Neutrophil (primary cell): ENCODE results near the gene KRT72.

Experiments used
- H3K27ac ChIP-seq: fragments of 200-600 bp; sonication (generic); 2 replicates; pipeline ENCODE4 v1.5.1; 2016; ENCODE audit warnings: mild to moderate bottlenecking, moderate library complexity
- H3K27me3 ChIP-seq: fragments of 200-600 bp; sonication (generic); 2 replicates; pipeline ENCODE4 v1.6.0; 2016; ENCODE audit warnings: mild to moderate bottlenecking
- H3K36me3 ChIP-seq: fragments of 200-600 bp; sonication (generic); 2 replicates; pipeline ENCODE4 v1.5.1; 2017
- H3K4me1 ChIP-seq, 2 experiments: fragments of 200-600 bp in 1 of 2; sonication (generic) in 1 of 2; 1 replicate in 1 of 2; 2 replicates in 1 of 2; pipeline versions ENCODE4 v1.5.1 to v1.6.1; 2013 to 2016; ENCODE audit warnings: low read depth in 1 of 2, low read length in 1 of 2, mild to moderate bottlenecking in 1 of 2, moderate library complexity in 1 of 2; ENCODE audit not compliant: control insufficient read depth in 1 of 2, insufficient read depth in 1 of 2
- H3K4me3 ChIP-seq, 2 experiments: fragments of 200-600 bp in 1 of 2; sonication (generic) in 1 of 2; 1 replicate in 1 of 2; 2 replicates in 1 of 2; pipeline ENCODE4 v1.5.1; 2013 to 2016; ENCODE audit warnings: low read depth in 1 of 2, low read length in 1 of 2, mild to moderate bottlenecking in 1 of 2, moderate library complexity in 1 of 2
- H3K9me3 ChIP-seq: fragments of 200-600 bp; sonication (generic); 2 replicates; pipeline ENCODE4 v1.5.1; 2016
- TF ChIP-seq, protein P1 (sequence below): fragments of 200-600 bp; sonication (generic); IDR thresholded peaks from 2 replicates; pipeline ENCODE4 v1.5.1; 2016; ENCODE audit warnings: antibody characterized with exemption

The KRT72 gene

DNA sequence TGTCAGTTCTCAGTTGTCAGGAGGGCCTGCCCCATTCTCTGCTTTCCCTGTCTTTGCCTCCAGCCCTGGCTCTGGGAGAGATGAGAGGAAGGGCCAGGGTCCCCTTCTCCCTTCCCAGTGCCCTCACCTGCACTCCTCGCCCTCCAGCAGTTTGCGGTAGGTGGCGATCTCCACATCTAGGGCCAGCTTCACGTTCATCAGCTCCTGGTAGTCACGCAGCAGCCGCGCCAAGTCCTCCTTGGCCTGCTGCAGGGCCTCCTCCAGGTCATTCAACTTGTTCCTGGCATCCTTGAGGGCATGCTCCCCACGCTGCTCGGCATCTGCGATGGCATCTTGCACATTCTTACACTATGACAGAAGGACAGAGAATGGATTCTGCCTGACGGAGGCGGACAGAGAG, 45.4 kb upstream of the KRT72 start:
- Histone ChIP-seq H3K36me3 (no peaks in the 10 kb centered on the region), H3K27me3 (no peaks in the 10 kb centered on the region), H3K9me3 (no peaks in the 10 kb centered on the region), H3K27ac (no peak overlapping the region), H3K4me1 (no peaks in the 10 kb centered on the region), H3K4me3 (no peak overlapping the region)
- TF ChIP-seq, protein P1, sequence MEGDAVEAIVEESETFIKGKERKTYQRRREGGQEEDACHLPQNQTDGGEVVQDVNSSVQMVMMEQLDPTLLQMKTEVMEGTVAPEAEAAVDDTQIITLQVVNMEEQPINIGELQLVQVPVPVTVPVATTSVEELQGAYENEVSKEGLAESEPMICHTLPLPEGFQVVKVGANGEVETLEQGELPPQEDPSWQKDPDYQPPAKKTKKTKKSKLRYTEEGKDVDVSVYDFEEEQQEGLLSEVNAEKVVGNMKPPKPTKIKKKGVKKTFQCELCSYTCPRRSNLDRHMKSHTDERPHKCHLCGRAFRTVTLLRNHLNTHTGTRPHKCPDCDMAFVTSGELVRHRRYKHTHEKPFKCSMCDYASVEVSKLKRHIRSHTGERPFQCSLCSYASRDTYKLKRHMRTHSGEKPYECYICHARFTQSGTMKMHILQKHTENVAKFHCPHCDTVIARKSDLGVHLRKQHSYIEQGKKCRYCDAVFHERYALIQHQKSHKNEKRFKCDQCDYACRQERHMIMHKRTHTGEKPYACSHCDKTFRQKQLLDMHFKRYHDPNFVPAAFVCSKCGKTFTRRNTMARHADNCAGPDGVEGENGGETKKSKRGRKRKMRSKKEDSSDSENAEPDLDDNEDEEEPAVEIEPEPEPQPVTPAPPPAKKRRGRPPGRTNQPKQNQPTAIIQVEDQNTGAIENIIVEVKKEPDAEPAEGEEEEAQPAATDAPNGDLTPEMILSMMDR = no peak

DNA sequence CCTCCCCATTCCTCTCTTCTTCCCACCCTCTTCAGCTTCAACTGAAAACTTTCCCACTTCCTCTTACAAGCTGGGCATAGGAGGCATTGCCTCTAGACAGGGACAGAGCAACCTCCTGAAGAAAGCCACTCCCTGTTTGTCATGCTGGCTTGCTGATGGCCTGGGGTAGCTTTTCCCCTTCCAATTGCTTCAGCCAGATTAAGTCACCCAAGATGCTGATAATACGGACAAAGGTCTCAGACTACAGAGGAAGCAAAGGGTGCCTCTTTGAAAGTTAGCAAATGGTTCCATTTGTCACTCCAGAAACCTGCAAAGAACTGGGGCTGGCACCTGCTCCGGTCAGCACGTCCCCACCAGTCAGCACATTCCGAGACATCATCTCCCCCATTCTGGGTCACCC, 44.7 kb upstream of the KRT72 start:
- Histone ChIP-seq H3K36me3 (no peaks in the 10 kb centered on the region), H3K9me3 (no peaks in the 10 kb centered on the region), H3K4me3 (no peak overlapping the region), H3K27me3 (no peaks in the 10 kb centered on the region), H3K27ac (no peak overlapping the region), H3K4me1 (no peaks in the 10 kb centered on the region)
- TF ChIP-seq, protein P1 = no peak

DNA sequence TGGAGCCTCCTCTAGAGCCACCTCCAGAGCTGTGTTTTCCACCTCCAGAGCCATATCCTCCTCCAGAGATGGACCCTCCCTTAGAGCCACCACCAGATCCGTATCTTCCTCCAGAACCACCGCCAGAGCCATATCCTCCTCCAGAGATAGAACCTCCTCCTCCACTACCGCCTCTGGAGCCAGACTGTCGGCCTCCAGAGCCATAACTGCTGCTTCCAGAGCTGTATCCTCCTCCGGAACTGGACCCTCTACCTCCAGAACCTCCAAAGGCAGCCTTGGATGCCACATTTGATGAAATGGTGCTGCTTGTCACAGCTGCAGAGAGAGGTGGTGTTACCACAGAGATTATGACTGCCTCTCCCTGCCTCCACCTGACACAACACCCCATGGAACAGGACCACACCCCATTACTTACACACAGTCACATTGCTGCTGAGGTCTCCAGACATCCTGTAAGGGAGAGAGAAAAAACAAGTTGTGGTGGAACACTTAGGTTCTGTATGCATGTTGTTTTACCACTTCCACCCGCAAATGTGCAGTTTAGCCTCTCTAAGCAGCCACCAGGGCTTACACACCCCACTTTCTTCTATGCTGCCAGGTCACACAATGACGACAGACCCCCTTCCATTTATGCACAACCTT, 44.0 kb upstream of the KRT72 start:
- TF ChIP-seq, protein P1 = no peak
- H3K36me3 ChIP-seq = no peaks in the 10 kb centered on the region
- H3K27me3 ChIP-seq = no peaks in the 10 kb centered on the region
- H3K9me3 ChIP-seq = no peaks in the 10 kb centered on the region
- no peak overlapping the region for H3K4me3 ChIP-seq
- no peaks in the 10 kb centered on the region for H3K4me1 ChIP-seq
- H3K27ac ChIP-seq = no peak overlapping the region

DNA sequence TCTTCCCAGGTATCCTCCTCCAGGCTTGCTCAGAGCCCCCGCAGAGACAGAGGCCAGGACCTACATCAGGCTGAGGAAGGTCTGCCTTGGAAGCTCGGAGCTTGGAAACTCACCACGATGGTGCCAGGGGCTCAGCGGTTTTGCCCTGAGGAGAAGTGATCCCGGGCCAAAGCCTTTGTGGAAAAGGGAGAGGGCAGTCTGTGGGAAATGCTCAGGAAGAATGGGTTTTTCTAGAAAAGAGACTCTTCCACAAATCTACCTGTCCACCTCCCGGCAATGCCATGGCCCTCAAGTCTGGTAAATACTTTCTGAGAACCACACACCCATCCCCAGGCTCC, 42.8 kb upstream of the KRT72 start:
- no peaks in the 10 kb centered on the region for H3K27me3 ChIP-seq
- no peak overlapping the region for H3K27ac ChIP-seq
- TF ChIP-seq, protein P1 = no peak
- H3K36me3 ChIP-seq = no peaks in the 10 kb centered on the region
- H3K4me1 ChIP-seq = no peaks in the 10 kb centered on the region
- H3K4me3 ChIP-seq = no peak overlapping the region
- no peaks in the 10 kb centered on the region for H3K9me3 ChIP-seq

DNA sequence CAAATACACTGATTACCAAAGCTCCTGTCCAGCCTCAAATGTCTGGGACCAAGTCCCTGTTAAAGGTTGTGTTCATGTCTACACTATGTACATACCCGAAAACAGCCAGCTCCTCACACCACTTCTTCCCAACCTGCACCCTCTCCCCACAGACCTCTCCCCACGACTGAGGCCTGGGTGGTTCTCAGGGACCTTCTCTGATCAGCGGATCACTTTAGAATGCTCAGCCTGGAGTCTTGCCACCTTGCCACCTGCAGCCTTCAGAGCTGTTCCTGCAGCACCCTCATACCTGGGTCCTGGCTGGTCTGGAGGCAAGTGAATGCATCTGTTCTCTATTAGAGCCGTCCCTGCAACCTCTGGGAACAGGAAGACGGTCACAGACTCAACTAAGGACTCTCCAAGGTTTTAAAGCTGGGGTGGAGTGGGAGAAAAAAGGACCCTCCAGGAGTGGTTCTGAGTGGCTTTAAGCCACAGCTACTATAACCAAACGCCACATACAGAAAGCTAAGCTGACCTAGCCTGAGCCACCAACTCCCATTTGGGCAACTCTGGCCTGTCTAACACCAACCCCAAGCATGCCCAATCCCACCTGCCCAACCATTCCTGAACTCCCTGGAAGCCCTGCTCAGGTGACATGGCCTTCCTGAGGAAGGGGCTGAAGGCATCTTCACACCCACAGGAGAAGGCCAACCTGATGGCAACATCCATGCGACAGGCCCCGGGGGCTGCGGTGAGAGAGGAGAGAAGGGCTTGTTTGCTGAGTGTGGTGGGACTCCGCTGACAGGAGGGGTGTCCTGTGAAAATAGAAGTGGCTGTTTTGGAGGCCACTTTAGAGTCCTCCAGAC, 42.2 kb upstream of the KRT72 start:
- Histone ChIP-seq H3K27me3 (no peaks in the 10 kb centered on the region), H3K9me3 (no peaks in the 10 kb centered on the region), H3K27ac (no peak overlapping the region), H3K4me3 (no peak overlapping the region), H3K4me1 (no peaks in the 10 kb centered on the region), H3K36me3 (no peaks in the 10 kb centered on the region)
- TF ChIP-seq, protein P1 = no peak
